ENCODE data around the gene CHODL. TPM values are rescaled to one million over a fixed set of nuclear protein-coding genes. Genes with fewer than 3 reads are reported as not detected.

The CHODL gene
- total RNA-seq, 4 donors from 2014 or later, result 0.21 to 0.59 TPM; not detected in 2

- no peaks in the 10 kb centered on the region for H3K27me3 ChIP-seq
- peaks cover 0 to 8% (median 0%) of the 10 kb centered on the region in 4 donors for H3K4me1 ChIP-seq
- TF ChIP-seq EP300 (IDR thresholded peaks at IDR 0.05) (no peak), POLR2A (IDR thresholded peaks at IDR 0.05) (no peak), CTCF (IDR thresholded peaks at IDR 0.05) (no peak)
- no peaks in the 10 kb centered on the region for H3K36me3 ChIP-seq
- no peak overlapping the region for H3K27ac ChIP-seq
- no peaks in the 10 kb centered on the region for H3K9me3 ChIP-seq
- DNase-seq (ENCODE audit: low spot score in 2 of 2), result no peak
- H3K4me3 ChIP-seq, result no peak overlapping the region
These were observed 6.4 kb downstream of the CHODL start for GRCh38 chr21:18251065-18251464.

- no peaks in the 10 kb centered on the region for H3K9me3 ChIP-seq
- no peaks in the 10 kb centered on the region for H3K36me3 ChIP-seq
- no peaks in the 10 kb centered on the region for H3K27me3 ChIP-seq
- 50 to 54% methylated on average over 4 of the region's 4 CpGs for WGBS, 2 donors
- TF ChIP-seq CTCF (IDR thresholded peaks at IDR 0.05), result no peak
- no peak for TF ChIP-seq EP300 (IDR thresholded peaks at IDR 0.05)
- no peak for TF ChIP-seq POLR2A (IDR thresholded peaks at IDR 0.05)
- H3K4me3 ChIP-seq, result no peak overlapping the region
- peaks cover 0 to 8% (median 0%) of the 10 kb centered on the region in 4 donors for H3K4me1 ChIP-seq
- no peak for DNase-seq (ENCODE audit: low spot score in 2 of 2)
- H3K27ac ChIP-seq, result no peak overlapping the region
These were observed 7.6 kb downstream of the CHODL start for GRCh38 chr21:18252256-18252655.

GRCh38 chr21:18252680-18253079 is 8.0 kb downstream of the CHODL start:
- 28 to 45% methylated on average over 5 of the region's 5 CpGs for WGBS, 2 donors

GRCh38 chr21:18253221-18253620 is 8.6 kb downstream of the CHODL start:
- H3K27ac ChIP-seq, result no peak overlapping the region
- 47 to 48% methylated on average over 2 of the region's 2 CpGs for WGBS, 2 donors
- no peaks in the 10 kb centered on the region for H3K27me3 ChIP-seq
- H3K4me3 ChIP-seq, result no peak overlapping the region
- no peaks in the 10 kb centered on the region for H3K9me3 ChIP-seq
- H3K36me3 ChIP-seq, result no peaks in the 10 kb centered on the region
- TF ChIP-seq CTCF (IDR thresholded peaks at IDR 0.05), result no peak
- no peak for TF ChIP-seq POLR2A (IDR thresholded peaks at IDR 0.05)
- TF ChIP-seq EP300 (IDR thresholded peaks at IDR 0.05), result no peak
- no peak for DNase-seq (ENCODE audit: low spot score in 2 of 2)
- H3K4me1 ChIP-seq, result peaks cover 0 to 8% (median 0%) of the 10 kb centered on the region in 4 donors

More at GRCh38 chr21:18252680-18253079, 8.0 kb downstream of the CHODL start:
- Histone ChIP-seq H3K36me3 (no peaks in the 10 kb centered on the region), H3K27me3 (no peaks in the 10 kb centered on the region), H3K4me3 (no peak overlapping the region), H3K27ac (no peak overlapping the region), H3K9me3 (no peaks in the 10 kb centered on the region), H3K4me1 (peaks cover 0 to 8% (median 0%) of the 10 kb centered on the region in 4 donors)
- no peak for TF ChIP-seq POLR2A (IDR thresholded peaks at IDR 0.05)
- TF ChIP-seq CTCF (IDR thresholded peaks at IDR 0.05), result no peak
- TF ChIP-seq EP300 (IDR thresholded peaks at IDR 0.05), result no peak
- DNase-seq (ENCODE audit: low spot score in 2 of 2), result no peak

- no peaks in the 10 kb centered on the region for H3K9me3 ChIP-seq
- DNase-seq (ENCODE audit: low spot score in 2 of 2), result no peak
- H3K36me3 ChIP-seq, result no peaks in the 10 kb centered on the region
- H3K27ac ChIP-seq, result no peak overlapping the region
- peaks cover 0 to 8% (median 0%) of the 10 kb centered on the region in 4 donors for H3K4me1 ChIP-seq
- no peak overlapping the region for H3K4me3 ChIP-seq
- 74 to 90% methylated on average over 2 of the region's 2 CpGs for WGBS, 2 donors
- no peaks in the 10 kb centered on the region for H3K27me3 ChIP-seq
- TF ChIP-seq EP300 (IDR thresholded peaks at IDR 0.05) (no peak), POLR2A (IDR thresholded peaks at IDR 0.05) (no peak), CTCF (IDR thresholded peaks at IDR 0.05) (no peak)
These were observed 9.2 kb downstream of the CHODL start for GRCh38 chr21:18253799-18254198.
